ENCODE results near the gene SLC2A3. TPM values are rescaled to one million over a fixed set of nuclear protein-coding genes. Genes with fewer than 3 reads are reported as not detected.

Gene SLC2A3
- polyA plus RNA-seq, 1 donor, result 21.1 TPM

Other genes with a start within 250 kb of the SLC2A3 start
- 0.48 TPM for gene GDF3, start 240.4 kb downstream of the SLC2A3 start, polyA plus RNA-seq (ENCODE audit: insufficient read length)
- gene DPPA3, start 224.8 kb downstream of the SLC2A3 start, polyA plus RNA-seq (ENCODE audit: insufficient read length), result 0.17 TPM
- gene CLEC4C, start 188.8 kb downstream of the SLC2A3 start, polyA plus RNA-seq (ENCODE audit: insufficient read length), result 0.23 TPM
- not detected for gene NANOGNB, start 171.0 kb downstream of the SLC2A3 start, polyA plus RNA-seq (ENCODE audit: insufficient read length)
- gene NANOG, start 146.8 kb downstream of the SLC2A3 start, polyA plus RNA-seq (ENCODE audit: insufficient read length), result 0.35 TPM
- 0.67 TPM for gene SLC2A14, start 63.3 kb downstream of the SLC2A3 start, polyA plus RNA-seq (ENCODE audit: insufficient read length)
- 25.9 TPM for gene FOXJ2, start 96.5 kb upstream of the SLC2A3 start, polyA plus RNA-seq (ENCODE audit: insufficient read length)
- gene C3AR1, start 130.2 kb upstream of the SLC2A3 start, polyA plus RNA-seq (ENCODE audit: insufficient read length), result 3.6 TPM
- 37.1 TPM for gene NECAP1, start 146.1 kb upstream of the SLC2A3 start, polyA plus RNA-seq (ENCODE audit: insufficient read length)
- gene CLEC4A, start 187.4 kb upstream of the SLC2A3 start, polyA plus RNA-seq (ENCODE audit: insufficient read length), result 3.5 TPM
- not detected for gene ZNF705A, start 220.8 kb upstream of the SLC2A3 start, polyA plus RNA-seq (ENCODE audit: insufficient read length)

All from left kidney (tissue), 1 donor.